Kidney (tissue), 14 donors: ENCODE data around the gene CALY. TPM values are rescaled to one million over a fixed set of nuclear protein-coding genes. Genes with fewer than 3 reads are reported as not detected.

Source experiments
- DNase-seq, 5 donors: peaks; one replicate each; pipeline ENCODE4 v3.0.0-alpha.2; 2013 to 2020
- FAIRE-seq: peaks from 2 replicates; lab custom pipeline; 2012; peaks lifted over from hg19 to GRCh38; lab: Jason Lieb, UNC
- H3K27ac ChIP-seq, 2 donors: one replicate each; pipeline ENCODE4 v1.7.0; 2013; ENCODE audit warnings: low read depth in 2 of 2, low read length in 2 of 2, inconsistent platforms in 1 of 2
- H3K27me3 ChIP-seq: one replicate; pipeline ENCODE4 v1.7.1; 2013; ENCODE audit warnings: low read length, inconsistent platforms; ENCODE audit not compliant: control insufficient read depth, insufficient read depth
- H3K36me3 ChIP-seq, 3 donors: one replicate each; pipeline versions ENCODE4 v1.7.0 to v1.7.1; 2013; ENCODE audit warnings: low read length in 3 of 3, control low read depth in 1 of 3, inconsistent platforms in 1 of 3; ENCODE audit not compliant: insufficient read depth in 3 of 3, control insufficient read depth in 2 of 3
- H3K4me1 ChIP-seq, 3 donors: one replicate each; pipeline versions ENCODE4 v1.7.0 to v1.7.1; 2013; ENCODE audit warnings: low read length in 3 of 3, inconsistent platforms in 1 of 3, low read depth in 1 of 3; ENCODE audit not compliant: control insufficient read depth in 2 of 3, insufficient read depth in 2 of 3
- H3K4me3 ChIP-seq, 3 donors: one replicate each; pipeline versions ENCODE4 v1.7.0 to v1.8.1; 2013; ENCODE audit warnings: low read length in 3 of 3, control low read depth in 1 of 3, inconsistent platforms in 1 of 3
- H3K9ac ChIP-seq, 3 donors: one replicate each; pipeline versions ENCODE4 v1.7.0 to v1.7.1; 2013; ENCODE audit warnings: low read length in 3 of 3, control low read depth in 1 of 3, inconsistent platforms in 1 of 3
- H3K9me3 ChIP-seq, 3 donors: one replicate each; pipeline versions ENCODE4 v1.7.0 to v1.7.1; 2013; ENCODE audit warnings: low read length in 3 of 3, control low read depth in 1 of 3, inconsistent platforms in 1 of 3; ENCODE audit not compliant: control insufficient read depth in 2 of 3, insufficient read depth in 1 of 3
- intact Hi-C: fragments of 100-400 bp; cut with DNase I; formaldehyde crosslinking; loops from one replicate; pipeline ENCODE4 v1.11.1; 2022
- polyA plus RNA-seq: library from polyadenylated mRNA; stranded (reverse); fragments of 350-450 nt; fragmentation: Illumina TruSeq; extraction: RNeasy Lipid Tissue Mini Kit (QIAGEN cat#74804); gene quantifications from one replicate; pipeline ENCODE4 v1.2.3, GENCODE V29; 2014; ENCODE audit warnings: low read depth, low replicate concordance; ENCODE audit not compliant: insufficient read depth
- total RNA-seq: library from RNA; stranded (reverse); fragmentation: NEBNext Ultra II Directional; extraction: Animal tissue kit (Norgen Biotek cat#: 25700); gene quantifications from one replicate; pipeline ENCODE4 v1.2.1, GENCODE V29; 2021
- TF ChIP-seq, protein P1 (sequence below): IDR thresholded peaks from 3 replicates; pipeline ENCODE4 v1.5.1; 2012; ENCODE audit warnings: mild to moderate bottlenecking, moderate library complexity, borderline replicate concordance; ENCODE audit not compliant: insufficient read depth; ENCODE audit errors: extremely low read depth
- donor health status: control.
- donor health status: control.
- donor health status: control.
- donor health status: control.
- donor health status: control.
- donor health status: DM: yes; HTN: yes; CAD: no.
- donor health status: Normal renal cell carcinoma (clear cell type).

Gene CALY
- total and polyA plus RNA-seq, 2 donors from 2014 or later: 0.41 to 0.54 TPM

- TF ChIP-seq, protein P1, sequence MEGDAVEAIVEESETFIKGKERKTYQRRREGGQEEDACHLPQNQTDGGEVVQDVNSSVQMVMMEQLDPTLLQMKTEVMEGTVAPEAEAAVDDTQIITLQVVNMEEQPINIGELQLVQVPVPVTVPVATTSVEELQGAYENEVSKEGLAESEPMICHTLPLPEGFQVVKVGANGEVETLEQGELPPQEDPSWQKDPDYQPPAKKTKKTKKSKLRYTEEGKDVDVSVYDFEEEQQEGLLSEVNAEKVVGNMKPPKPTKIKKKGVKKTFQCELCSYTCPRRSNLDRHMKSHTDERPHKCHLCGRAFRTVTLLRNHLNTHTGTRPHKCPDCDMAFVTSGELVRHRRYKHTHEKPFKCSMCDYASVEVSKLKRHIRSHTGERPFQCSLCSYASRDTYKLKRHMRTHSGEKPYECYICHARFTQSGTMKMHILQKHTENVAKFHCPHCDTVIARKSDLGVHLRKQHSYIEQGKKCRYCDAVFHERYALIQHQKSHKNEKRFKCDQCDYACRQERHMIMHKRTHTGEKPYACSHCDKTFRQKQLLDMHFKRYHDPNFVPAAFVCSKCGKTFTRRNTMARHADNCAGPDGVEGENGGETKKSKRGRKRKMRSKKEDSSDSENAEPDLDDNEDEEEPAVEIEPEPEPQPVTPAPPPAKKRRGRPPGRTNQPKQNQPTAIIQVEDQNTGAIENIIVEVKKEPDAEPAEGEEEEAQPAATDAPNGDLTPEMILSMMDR: no peak
- Histone ChIP-seq H3K4me3 (no peak overlapping the region), H3K36me3 (no peaks in the 10 kb centered on the region), H3K4me1 (no peaks in the 10 kb centered on the region), H3K9ac (no peak overlapping the region), H3K27ac (no peak overlapping the region), H3K27me3 (no peaks in the 10 kb centered on the region), H3K9me3 (no peaks in the 10 kb centered on the region)
- FAIRE-seq (no peak), DNase-seq (no peak)
- intact Hi-C loops: no loop called here
Measured at GRCh38 chr10:133343558-133343957, 6.9 kb upstream of the CALY start.

DNA sequence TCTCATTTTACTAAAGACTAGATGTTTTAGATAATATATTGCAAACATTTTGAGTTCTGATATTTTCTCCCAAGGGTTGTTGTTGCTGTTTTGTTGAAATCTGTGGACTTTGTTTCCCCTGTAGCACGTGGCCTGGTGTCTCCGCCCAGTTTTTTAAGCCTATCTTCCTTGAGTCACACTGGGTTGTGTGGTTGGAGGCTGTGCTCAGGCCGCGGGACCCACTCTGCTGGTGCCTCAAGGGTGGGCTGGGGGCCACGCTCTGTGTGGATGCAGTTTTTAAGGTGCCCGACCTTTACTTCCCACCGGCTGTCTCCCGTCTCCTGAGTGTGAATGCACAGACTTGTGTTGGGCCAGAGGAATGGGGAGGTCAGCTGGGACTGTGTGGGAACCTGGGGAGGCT is 6.2 kb upstream of the CALY start:
- H3K4me1 ChIP-seq: no peaks in the 10 kb centered on the region
- H3K36me3 ChIP-seq: no peaks in the 10 kb centered on the region
- intact Hi-C loops: no loop called here
- TF ChIP-seq, protein P1: no peak
- H3K27me3 ChIP-seq: no peaks in the 10 kb centered on the region
- H3K9me3 ChIP-seq: no peaks in the 10 kb centered on the region
- H3K27ac ChIP-seq: no peak overlapping the region
- DNase-seq: no peak
- no peak for FAIRE-seq
- no peak overlapping the region for H3K9ac ChIP-seq
- no peak overlapping the region for H3K4me3 ChIP-seq

GRCh38 chr10:133341983-133342382 is 5.3 kb upstream of the CALY start:
- TF ChIP-seq, protein P1: no peak
- Histone ChIP-seq H3K4me3 (no peak overlapping the region), H3K27me3 (peaks cover 8% of the 10 kb centered on the region), H3K4me1 (no peaks in the 10 kb centered on the region), H3K27ac (no peak overlapping the region), H3K36me3 (no peaks in the 10 kb centered on the region), H3K9me3 (no peaks in the 10 kb centered on the region), H3K9ac (no peak overlapping the region)
- DNase-seq (no peak), FAIRE-seq (no peak)
- intact Hi-C loops: no loop called here
